ENCODE data around the gene NFAM1.
A peak's percentile ranks its signal among the peaks of the same experiment; 100 is the strongest.

DNA sequence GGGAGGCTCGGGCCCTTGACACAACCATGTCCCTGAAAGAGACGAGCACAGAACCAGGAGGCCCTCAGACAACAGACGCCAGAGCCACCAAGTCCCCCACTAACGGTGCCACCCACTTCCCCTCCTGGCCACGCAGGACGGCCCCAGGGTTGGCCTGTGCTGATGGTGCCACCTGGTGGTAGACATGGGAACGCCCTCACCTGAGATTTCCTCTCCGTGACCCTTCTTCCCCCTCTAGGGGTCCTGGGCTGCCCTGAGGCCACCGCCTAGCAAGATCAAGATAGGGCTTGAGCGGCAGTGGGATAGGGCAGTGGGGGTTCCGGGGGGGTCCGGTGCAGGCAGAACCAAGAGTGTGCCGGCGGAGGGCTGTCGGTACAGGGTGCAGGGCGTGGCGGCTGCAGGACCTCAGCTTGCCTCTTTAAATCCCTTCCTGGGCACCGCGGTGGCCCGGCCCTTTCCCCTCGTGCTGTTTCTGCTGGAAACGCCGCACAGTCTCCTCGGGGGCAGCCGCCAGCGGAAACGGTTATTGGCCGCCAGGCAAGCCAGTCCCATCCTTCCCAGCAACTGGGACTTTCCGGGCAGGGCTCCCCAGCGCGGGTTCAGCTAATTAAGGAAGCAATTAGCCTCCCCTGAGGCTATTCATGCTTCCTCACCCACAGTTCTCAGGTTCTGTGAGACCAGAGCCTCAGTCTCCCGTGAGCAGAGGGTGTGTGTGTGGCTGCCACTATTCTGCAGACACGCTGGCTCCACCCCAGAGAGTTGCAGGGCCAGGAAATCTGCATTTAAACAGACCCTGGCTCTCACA lies 5.5 kb upstream of the NFAM1 start:
- TF ChIP-seq, protein P1, sequence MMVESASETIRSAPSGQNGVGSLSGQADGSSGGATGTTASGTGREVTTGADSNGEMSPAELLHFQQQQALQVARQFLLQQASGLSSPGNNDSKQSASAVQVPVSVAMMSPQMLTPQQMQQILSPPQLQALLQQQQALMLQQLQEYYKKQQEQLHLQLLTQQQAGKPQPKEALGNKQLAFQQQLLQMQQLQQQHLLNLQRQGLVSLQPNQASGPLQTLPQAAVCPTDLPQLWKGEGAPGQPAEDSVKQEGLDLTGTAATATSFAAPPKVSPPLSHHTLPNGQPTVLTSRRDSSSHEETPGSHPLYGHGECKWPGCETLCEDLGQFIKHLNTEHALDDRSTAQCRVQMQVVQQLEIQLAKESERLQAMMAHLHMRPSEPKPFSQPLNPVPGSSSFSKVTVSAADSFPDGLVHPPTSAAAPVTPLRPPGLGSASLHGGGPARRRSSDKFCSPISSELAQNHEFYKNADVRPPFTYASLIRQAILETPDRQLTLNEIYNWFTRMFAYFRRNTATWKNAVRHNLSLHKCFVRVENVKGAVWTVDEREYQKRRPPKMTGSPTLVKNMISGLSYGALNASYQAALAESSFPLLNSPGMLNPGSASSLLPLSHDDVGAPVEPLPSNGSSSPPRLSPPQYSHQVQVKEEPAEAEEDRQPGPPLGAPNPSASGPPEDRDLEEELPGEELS (CRISPR knock-in tag; IDR thresholded peaks at IDR 0.05) = no peak
- TF ChIP-seq IRF1 (CRISPR knock-in tag; IDR thresholded peaks at IDR 0.05; ENCODE audit: low read depth) = no peak
- no peak for TF ChIP-seq ZUFSP (CRISPR knock-in tag; IDR thresholded peaks at IDR 0.05; ENCODE audit: borderline replicate concordance)
- no peak for TF ChIP-seq SMAD1 (CRISPR knock-in tag; IDR thresholded peaks at IDR 0.05; ENCODE audit: borderline replicate concordance, low read depth)
- TF ChIP-seq BHLHE40 (IDR thresholded peaks at IDR 0.05; ENCODE audit: low read length) = no peak
- TF ChIP-seq CTCF (CRISPR knock-in tag; IDR thresholded peaks at IDR 0.05) = peak; percentile 99
